Right hindlimb (tissue), 1 donor: ENCODE results near the gene MOGAT3.
A peak's percentile ranks its signal among the peaks of the same experiment; 100 is the strongest.

ENCODE experiments used
- DNase-seq: peaks from one replicate; pipeline ENCODE4 v3.0.0-alpha.2; 2018

The MOGAT3 gene

DNA sequence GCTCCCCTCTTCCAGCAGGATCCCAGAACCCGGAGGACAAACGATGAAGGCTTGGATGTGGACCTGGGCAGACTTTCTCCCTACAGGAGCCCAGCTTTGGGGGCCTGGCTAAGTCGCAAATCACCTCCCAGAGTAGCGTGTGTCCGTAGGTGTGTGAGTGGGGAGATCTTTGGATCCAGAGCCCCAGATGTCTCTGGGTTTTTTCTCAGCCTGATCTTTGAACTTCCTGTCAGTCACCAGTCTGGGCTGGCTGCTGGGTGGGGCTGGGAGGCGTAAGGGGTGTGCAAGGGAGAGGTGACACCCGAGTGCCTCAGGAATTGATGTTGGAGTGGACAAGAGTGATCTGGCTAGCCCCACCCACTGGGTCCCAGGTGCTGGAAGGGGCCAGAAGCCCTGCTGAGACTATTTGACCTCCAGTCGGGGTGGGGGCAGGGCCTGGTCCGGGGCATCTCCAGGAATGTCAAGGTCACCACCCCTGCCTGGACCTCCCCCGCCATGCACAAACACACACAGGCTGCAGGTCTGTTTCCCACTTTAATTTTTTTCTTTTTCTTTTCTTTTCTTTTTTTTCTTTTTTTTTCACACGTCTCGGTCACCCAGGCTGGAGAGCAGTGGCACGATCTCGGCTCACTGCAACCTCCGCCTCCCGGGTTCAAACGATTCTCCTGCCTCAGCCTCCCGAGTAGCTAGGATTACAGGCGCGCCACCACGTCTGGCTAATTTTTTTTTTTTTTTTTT, at the start of gene MOGAT3:
Gene MOGAT3, minus strand, starts transcription at position 175 of the 738 bp plus-strand sequence. CDS start 182 bp downstream, outside the sequence.
- no peak for DNase-seq

- DNase-seq = no peak
Measured at GRCh38 chr7:101250324-101250723, 49.5 kb upstream of the MOGAT3 start.

GRCh38 chr7:101248276-101248675, 47.4 kb upstream of the MOGAT3 start:
- no peak for DNase-seq

- no peak for DNase-seq
Measured at GRCh38 chr7:101245147-101245668, 44.4 kb upstream of the MOGAT3 start.

DNA sequence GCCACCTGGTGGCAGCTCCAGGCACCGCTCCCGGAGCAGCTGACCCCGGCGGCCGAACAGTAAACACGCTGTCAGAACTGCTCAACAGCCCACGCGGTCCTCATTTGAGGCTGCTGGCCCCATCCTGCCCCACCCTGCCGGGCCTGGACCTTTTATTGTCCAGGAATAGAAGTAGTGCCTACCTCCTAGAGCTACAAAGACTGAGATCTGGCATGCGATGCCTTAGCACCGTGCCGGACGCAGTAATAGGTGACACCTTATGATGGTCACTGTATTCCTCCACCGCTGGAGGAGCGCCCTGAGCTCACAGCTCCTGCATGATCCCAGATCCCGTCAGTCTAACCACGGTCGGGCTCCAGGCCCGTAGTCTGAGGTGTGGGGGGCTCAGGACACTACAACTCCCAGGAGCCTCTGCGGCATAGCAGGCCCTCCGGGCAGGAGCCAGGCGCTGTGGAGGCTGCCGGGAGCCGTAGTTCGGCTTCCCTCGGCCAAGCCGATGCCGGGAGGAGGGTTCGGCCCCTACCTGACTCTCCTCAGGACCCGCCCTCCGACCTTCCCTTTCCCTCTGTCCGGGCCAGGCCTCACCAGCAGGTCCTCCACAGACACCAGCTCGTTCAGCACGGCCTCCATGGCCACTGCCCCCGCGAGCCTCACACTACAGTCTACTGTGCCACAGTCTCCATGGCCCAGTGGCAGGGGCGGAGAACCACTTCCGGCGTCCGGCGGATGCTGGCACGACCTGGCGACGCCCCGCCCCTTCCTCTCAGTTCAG, 43.7 kb upstream of the MOGAT3 start, which contains the start of gene FIS1:
Gene FIS1, minus strand, starts transcription at position 707 of the 772 bp plus-strand sequence. Its CDS starts 77 bp downstream, at position 630.
- peak; percentile 95 for DNase-seq

DNA sequence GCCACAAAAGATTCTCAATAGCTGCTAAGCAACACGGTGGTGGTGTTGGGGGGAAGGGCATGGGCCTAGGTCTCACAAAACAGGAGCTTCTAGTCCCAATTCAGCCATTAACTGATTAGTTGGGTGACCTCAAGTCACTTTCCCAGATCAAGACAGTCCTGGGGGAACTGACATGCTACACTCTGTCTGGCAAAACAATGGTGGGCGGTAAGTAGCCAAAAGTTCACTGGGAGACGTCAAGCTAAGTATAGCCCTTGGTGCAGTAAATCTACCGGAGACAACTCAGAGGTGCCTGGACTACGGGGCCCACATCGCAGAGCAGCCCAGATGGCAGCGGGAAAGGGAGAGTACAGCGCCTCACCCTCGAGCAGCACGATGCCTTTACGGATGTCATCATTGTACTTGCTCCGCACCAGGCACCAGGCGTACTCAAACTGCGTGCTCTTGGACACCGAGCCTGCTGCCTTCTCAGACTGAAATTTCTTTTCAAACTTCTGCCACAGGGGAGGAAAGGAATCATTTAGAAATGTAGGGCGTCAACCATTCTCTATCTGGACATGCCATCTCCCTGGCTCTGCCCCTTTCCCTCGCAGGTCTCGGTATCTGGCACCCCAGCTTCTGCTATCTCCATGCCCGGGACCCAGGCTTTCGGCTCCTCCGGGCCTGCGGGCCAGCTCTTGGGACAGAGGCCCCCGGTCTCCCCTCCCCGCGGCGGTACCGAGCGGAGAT, 43.0 kb upstream of the MOGAT3 start:
- no peak for DNase-seq

DNA sequence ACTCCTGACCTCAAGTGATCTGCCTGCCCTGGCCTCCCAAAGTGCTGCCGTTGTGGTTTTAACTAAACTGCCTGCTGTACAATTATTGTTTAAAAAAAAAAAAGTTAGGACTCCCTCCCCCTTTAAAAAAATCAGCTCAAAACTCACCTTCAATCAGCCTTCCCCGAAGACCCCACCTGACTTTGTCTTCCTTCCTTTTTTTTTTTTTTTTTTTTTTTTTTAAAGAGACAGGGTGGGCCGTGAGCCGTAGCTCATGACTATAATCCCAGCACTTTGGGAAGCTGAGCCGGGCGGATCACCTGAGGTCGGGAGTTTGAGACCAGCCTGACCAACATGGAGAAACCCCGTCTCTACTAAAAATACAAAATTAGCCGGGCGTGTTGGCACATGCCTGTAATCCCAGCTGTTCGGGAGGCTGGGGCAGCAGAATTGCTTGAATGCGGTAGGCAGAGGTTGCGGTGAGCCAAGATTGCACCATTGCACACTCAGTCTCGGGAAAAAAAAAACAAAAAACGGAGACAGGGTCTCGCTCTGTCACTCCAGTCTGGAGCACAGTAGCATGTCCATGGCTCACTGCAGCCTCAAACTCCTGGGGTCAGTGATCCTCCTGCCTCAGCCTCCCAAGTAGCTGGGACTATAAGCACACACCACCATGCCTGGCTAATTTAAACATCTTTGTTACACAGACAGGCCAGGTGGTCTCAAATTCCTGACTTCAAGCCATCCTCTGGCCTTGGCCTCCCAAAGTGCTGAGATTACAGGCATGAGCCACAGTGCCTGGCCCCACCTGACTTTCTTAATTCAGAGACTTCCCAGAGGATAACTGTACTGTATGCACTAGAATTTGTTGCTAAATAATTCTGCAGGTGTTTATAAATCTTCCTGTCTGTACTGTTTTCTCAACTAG, 40.9 kb upstream of the MOGAT3 start:
- no peak for DNase-seq

- DNase-seq = no peak
Measured at GRCh38 chr7:101241015-101241363, 40.2 kb upstream of the MOGAT3 start.

DNA sequence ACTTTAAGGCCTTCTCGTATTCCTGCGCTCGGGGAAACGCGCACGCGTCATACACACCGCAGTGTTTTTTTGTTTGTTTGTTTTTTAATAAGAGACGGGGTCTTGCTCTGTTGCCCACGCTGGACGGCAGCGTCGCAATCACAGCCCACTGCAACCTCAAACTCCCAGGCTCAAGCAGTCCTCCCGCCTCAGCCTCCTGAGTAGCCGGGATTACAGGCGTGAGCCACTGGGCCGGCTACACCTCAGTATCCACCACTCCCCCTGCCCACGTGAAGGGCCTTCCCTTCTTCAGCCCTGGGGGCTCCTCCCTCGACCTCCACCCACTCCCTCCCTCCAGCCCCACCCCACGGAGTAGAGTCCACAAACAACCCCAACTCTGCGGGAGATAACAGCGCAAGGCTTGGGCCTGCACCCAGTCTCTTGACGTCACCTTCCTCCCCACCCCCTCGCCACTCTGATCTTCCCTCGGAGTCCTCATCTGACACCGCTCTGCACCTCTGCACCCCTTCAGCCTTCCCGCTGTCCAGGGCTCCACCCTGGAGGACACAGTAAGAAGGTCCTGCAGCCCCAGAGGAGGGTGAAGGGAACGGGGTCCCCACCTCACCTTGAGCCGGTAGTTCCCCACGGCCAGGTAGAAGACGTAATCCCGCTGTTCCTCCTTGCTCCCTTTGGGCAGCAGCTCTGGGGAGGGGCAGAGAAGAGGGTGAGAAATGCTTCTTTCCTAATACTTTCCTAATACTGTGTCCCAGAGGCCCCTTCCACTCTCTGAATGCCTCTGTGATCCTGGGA, 39.6 kb upstream of the MOGAT3 start:
- DNase-seq = no peak

DNA sequence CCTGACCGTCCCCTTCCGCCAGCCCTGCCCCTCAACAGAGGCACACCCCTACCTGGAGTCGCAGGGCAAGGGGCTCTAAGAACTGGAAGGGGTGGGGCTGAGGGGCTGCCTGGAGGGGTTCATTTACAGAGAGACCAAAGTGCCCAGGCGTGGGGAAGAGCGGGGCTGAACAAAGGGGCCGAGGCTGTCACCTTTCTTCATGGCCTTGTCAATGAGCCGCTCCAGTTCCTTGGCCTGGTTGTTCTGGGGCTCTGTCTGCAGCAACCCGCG, 39.0 kb upstream of the MOGAT3 start:
- DNase-seq = no peak

- DNase-seq = no peak
Measured at GRCh38 chr7:101239191-101239950, 38.5 kb upstream of the MOGAT3 start.

DNA sequence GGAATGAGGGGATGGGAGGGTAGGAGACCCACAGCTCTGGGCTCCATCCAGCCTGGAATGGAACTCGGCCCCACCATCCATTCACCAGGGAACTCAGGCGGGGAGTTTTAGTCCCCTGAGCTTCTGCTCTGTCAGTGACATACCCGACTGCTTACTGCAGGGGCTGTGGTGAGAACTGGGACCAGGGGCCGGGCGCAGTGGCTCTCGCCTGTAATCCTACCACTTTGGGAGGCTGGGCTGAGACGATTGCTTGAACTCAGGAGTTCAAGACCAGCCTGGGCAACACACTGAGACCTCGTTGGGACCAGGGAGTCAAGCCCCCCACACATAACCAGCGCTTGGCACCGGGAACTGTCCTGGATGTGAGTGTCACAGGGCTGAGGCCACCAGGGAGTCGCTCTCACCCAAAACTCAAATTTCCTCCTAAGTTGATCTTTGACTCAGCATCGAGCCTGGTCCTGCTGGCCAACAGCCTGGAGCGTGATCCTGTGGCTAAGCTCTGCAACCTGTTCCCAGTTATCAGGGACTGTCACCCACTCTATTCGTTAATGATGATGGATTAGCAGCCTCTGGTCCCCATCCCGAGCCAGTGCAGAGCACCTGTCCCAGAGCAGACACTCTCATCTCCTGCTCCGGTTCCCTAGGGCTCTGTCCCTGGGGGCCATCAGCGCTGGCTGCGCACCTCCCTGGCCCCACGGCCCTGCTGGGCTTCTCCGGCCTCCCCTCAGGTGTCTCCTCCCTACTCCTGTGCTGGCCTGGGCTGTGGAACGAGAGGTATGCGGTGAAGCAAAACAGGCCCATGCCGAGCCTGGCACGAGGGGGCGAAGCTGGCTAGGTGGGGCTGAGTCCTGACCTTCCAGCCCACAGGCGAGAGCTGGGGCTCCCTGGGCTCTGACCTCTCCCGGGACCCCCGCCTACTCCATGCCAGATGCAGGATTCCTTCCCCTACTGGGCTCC, 37.7 kb upstream of the MOGAT3 start:
- DNase-seq = no peak

DNA sequence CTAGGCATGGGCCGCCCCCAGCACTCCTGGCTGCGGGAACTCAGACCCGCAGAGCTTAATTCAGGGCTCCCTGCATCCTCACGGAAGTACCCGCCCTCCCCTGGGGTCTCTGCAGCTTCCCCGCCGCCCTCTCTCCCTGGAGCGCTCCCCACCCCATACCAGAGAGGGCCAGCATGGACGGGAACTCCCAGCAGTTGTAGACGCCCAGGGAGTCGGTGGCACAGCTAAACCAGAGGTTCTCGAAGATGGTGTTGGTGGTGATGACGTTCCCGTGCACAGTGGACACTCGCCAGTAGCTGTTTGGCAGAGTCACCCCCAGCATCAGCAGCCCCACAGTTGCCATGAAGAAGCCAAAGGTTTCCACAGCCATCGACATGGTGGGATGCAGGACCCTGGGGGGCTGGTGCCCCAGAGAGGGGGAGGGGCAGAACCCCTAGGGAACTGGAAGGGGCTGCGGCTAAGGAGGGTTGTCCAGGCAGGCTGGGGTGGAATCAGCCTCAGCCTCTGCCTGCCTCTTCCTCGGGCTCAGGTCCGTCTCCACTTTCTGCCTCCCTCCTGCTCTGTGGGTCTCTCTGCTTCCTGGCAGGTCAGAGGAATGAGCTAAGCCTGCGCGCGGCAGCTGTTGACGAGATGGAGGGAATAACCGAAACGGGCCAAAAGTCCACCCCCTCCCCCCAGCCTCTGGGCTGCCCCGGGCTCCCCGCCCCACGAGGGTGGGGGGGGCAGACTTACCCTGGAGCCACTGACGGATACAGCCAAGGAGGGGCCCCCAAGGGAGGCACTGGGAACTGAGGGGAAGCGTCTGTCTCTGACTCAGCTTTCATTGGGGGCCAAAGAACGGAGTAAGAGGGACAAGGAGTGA, 36.6 kb upstream of the MOGAT3 start, which contains the start of gene CLDN15:
Gene CLDN15, minus strand, starts transcription at position 597 of the 862 bp plus-strand sequence. Its CDS starts 221 bp downstream, at position 376.
- DNase-seq = peak; percentile 84

GRCh38 chr7:101236292-101236835, 35.5 kb upstream of the MOGAT3 start:
- DNase-seq = no peak

DNA sequence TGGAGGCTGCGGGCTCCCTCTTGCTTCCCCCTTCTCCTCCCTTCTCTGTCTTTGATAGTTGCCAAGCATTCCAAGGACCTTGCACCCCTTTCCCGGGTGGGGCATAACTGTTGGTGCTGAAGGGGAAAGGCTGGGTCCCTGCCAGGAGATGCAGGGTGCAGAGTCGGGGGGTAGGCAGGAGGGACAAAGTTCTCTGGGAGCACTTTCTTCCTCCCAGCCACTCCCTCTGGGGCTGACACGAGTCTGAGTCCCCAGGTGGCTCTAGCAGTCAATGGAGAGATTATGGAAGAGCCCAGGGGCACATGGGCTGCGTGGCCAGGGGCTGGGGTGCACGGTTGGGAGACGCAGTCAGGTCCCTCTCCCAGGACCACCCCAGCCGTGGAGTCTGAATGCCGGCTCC, 34.7 kb upstream of the MOGAT3 start:
- DNase-seq = no peak

DNA sequence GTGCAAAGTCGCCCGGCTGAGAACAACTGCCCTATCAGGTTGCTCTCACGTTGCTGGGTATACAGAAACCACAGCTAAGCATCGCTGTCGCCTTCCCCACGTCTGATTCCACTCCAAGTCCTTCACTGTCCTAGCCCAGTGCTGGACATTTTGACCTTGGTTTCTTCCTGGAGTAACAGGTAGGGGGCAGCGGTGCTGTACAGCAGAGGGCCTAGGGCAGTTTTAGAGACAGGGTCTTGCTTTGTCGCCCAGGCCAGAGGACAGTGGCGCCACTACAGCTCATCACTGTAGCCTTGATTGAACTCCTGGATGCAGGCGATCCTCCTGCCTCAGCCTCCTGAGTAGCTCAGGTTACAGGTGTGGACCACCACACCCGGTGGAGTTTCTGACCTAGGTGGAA, 34.2 kb upstream of the MOGAT3 start:
- no peak for DNase-seq

- DNase-seq = no peak
Measured at GRCh38 chr7:101234636-101235035, 33.8 kb upstream of the MOGAT3 start.

DNA sequence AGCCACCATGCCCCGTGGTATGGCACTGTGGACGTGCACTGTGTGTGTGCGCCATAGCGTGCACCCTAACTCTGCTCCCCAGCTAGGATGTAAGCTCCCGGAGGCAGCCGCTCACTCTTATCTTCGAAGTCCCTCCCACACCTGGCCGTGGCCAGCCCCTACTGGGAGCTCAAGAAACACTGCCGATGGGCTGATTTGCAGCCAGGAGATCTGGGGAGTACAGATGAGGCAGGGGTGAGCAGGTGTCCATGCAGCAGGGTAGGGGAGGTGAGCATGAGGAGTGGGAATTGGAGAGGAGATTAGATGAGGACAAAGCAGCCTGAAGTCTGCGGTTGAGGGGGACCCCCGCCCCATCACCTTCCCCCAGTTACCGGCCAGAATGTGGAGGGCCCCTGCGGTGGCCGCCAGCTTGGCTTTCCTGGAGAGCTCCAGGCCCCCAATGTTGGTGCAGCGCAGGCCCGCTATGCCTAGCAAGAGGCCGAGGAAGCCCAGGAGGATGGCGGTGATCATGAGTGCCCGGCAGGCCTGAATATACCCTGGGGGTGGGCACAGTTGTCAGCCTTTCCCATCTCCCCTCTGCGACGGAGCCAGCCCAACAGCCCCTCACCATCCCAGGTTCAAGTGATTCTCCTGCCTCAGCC, 33.2 kb upstream of the MOGAT3 start:
- no peak for DNase-seq
